Cardiac muscle cell (in vitro differentiated cells and primary cell): ENCODE results near the gene GPR153. TPM values are rescaled to one million over a fixed set of nuclear protein-coding genes. Genes with fewer than 3 reads are reported as not detected.

ENCODE experiments used
- DNase-seq, 2 donors: peaks; one replicate each; pipeline versions ENCODE4 v3.0.0 to v3.0.0-alpha.2; 2010 to 2017; ENCODE audit warnings: low read depth in 1 of 2, low spot score in 1 of 2
- H3K27ac ChIP-seq: fragments of 200-600 bp; sonication (generic); 2 replicates; pipeline ENCODE4 v1.5.1; 2016
- H3K27me3 ChIP-seq: fragments of 200-600 bp; sonication (generic); 2 replicates; pipeline ENCODE4 v1.6.0; 2016; ENCODE audit warnings: control low read depth
- H3K36me3 ChIP-seq: fragments of 200-600 bp; sonication (generic); 2 replicates; pipeline ENCODE4 v1.5.1; 2016; ENCODE audit warnings: control low read depth
- H3K4me1 ChIP-seq: fragments of 200-600 bp; sonication (generic); 2 replicates; pipeline ENCODE4 v1.8.1; 2017; ENCODE audit warnings: low read depth, mild to moderate bottlenecking, mixed run types
- H3K4me3 ChIP-seq: fragments of 200-600 bp; sonication (generic); 2 replicates; pipeline ENCODE4 v1.5.1; 2016; ENCODE audit warnings: mild to moderate bottlenecking
- H3K9me3 ChIP-seq: fragments of 200-600 bp; sonication (generic); 2 replicates; pipeline ENCODE4 v1.5.1; 2017; ENCODE audit warnings: low read depth, mild to moderate bottlenecking, control low read depth
- CTCF ChIP-seq: IDR thresholded peaks from 2 replicates; pipeline ENCODE4 v1.5.1; 2012; ENCODE audit warnings: low read depth, mild to moderate bottlenecking, low read length
- polyA plus RNA-seq: library from polyadenylated mRNA; unstranded; fragments of >200 nt; fragmentation: Nextera tagmentation; extraction: Ambion mirVana; gene quantifications from 2 replicates; pipeline ENCODE4 v1.2.1, GENCODE V29; 2016
- total RNA-seq: library from RNA; depleted of rRNA; stranded (reverse); fragments of >200 nt; gene quantifications from 2 replicates; pipeline ENCODE4 v1.2.3, GENCODE V29; 2016

GPR153 gene
- total and polyA plus RNA-seq, 2 experiments from 2014 or later, result 21.0 to 32.7 TPM

- Histone ChIP-seq H3K4me3 (peak overlapping the region; percentile 56), H3K36me3 (peaks cover 15% of the 10 kb centered on the region), H3K27ac (peak overlapping the region; percentile 99), H3K4me1 (peaks cover 37% of the 10 kb centered on the region), H3K27me3 (no peaks in the 10 kb centered on the region), H3K9me3 (no peaks in the 10 kb centered on the region)
- TF ChIP-seq CTCF, result no peak
- peak in 1 of 2 donors; percentile 79 for DNase-seq
Observed at GRCh38 chr1:6207075-6207885, 53.6 kb downstream of the GPR153 start.

GRCh38 chr1:6206520-6206855 is 54.4 kb downstream of the GPR153 start:
- peaks cover 37% of the 10 kb centered on the region for H3K4me1 ChIP-seq
- H3K9me3 ChIP-seq, result no peaks in the 10 kb centered on the region
- peak overlapping the region; percentile 99 for H3K27ac ChIP-seq
- H3K36me3 ChIP-seq, result peaks cover 7% of the 10 kb centered on the region
- H3K4me3 ChIP-seq, result peak overlapping the region; percentile 56
- DNase-seq, result no peak
- H3K27me3 ChIP-seq, result no peaks in the 10 kb centered on the region
- TF ChIP-seq CTCF, result no peak

- Histone ChIP-seq H3K27ac (peak within 1 kb of the TSS; percentile 99), H3K4me1 (peaks cover 37% of the 10 kb centered on the region), H3K9me3 (no peaks in the 10 kb centered on the region), H3K4me3 (peak within 1 kb of the TSS; percentile 56), H3K27me3 (no peaks in the 10 kb centered on the region), H3K36me3 (peaks cover 2% of the 10 kb centered on the region)
- no peak for TF ChIP-seq CTCF
- peak; percentile 81 to 93 for DNase-seq
Observed at GRCh38 chr1:6205849-6206519, 54.9 kb downstream of the GPR153 start, which contains the start of gene RNF207. TSS of gene RNF207 (plus strand) at chr1:6206119. CDS start at chr1:6206536, 417 bp downstream.

GRCh38 chr1:6202256-6202655 is 58.6 kb downstream of the GPR153 start:
- Histone ChIP-seq H3K27me3 (no peaks in the 10 kb centered on the region), H3K4me3 (no peak overlapping the region), H3K9me3 (no peaks in the 10 kb centered on the region), H3K27ac (no peak overlapping the region), H3K4me1 (peaks cover 30% of the 10 kb centered on the region), H3K36me3 (peaks cover 4% of the 10 kb centered on the region)
- DNase-seq, result no peak
- TF ChIP-seq CTCF, result no peak

- no peak for TF ChIP-seq CTCF
- DNase-seq, result no peak
- Histone ChIP-seq H3K9me3 (no peaks in the 10 kb centered on the region), H3K36me3 (peaks cover 12% of the 10 kb centered on the region), H3K27me3 (no peaks in the 10 kb centered on the region), H3K27ac (peak overlapping the region; percentile 91), H3K4me1 (peaks cover 20% of the 10 kb centered on the region), H3K4me3 (peak overlapping the region; percentile 99)
Observed at GRCh38 chr1:6200188-6200809, 60.6 kb downstream of the GPR153 start.
